NCI-H82 (cell line): ENCODE data around the gene SCNN1B.
"Not testable (repeated sequence)": the region's sequence is repeated elsewhere in the genome, so short reads cannot be mapped to it uniquely, and the experiment has no call there.

Experiments
- DNase-seq: peaks from one replicate; lab custom pipeline; 2025; lab: John Stamatoyannopoulos, UW

SCNN1B gene

DNA sequence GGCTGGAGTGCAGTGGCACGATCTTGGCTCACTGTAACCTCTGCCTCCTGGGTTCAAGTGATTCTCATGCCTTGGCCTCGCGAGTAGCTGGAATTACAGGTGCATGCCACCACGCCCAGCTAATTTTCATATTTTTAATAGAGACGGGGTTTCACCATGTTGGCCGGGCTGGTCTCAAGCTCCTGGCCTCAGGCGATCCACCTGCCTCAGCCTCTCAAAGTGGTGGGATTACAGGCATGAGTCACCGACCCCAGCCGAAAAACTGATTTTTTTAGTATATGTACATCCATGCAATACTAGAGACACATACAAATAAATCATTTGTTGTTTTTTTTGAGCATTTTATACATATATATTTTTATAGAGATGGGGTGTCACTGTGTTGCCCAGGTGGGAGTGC is 79.6 kb downstream of the SCNN1B start:
- not testable (repeated sequence) for DNase-seq

DNA sequence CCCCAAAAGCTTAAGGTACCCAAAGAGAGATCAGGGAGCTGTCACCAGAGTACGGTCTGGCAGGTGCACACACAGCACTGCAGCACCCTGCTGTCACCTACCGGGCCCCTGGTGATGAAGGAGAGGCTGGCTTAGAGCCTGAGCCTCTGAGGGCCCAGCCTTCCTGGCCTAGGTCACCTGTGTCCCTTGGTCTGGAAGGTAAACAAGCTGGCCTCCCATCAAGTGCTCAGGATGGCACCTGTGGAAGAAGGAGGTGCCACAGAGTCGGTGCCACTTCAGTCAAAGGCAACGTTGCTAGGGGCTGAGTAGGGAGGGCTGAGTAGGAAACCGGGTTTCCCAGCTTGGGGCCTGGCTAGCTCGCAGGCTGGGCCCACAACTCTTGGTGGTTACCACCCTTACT is 80.2 kb downstream of the SCNN1B start:
- DNase-seq, result no peak

DNA sequence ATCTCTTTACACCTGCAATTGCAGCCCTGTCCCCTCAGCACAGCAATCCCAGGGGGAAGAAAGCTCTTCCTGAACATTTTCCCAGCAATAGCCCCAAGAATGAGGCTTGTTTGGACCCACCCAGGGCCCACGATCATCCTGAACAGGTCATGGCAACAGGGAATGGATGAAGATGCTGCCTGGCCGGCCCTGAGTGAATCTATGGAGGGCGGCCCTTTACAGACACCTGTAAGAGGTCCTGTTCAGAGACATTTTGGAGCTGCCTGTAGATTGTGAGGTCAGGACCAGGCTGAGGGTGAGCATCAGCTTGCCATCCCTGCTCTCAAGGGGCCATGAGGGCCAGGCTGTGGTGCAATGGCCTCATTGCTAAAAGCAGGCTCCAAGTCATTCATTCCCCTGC is 81.8 kb downstream of the SCNN1B start:
- no peak for DNase-seq

DNA sequence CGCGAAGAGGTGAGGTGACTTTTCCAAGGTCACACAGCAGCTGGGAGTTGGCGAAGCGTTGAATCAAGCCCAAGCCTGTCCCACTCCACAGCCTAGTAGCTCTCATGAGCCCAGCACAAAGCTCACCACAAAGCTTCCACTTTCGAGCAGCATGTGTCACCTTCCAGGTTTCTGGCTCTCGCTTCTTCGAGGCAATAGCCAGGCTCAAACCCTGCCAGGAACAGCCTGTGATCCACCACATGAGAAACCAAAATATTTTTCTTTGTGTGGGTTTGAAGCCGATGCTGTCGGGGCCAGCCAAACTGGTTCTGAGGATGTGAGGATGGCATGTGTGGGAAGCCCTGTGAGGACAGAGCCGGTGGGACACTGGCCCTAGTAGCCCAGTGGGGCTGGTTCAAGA is 82.8 kb downstream of the SCNN1B start:
- DNase-seq, result no peak

DNA sequence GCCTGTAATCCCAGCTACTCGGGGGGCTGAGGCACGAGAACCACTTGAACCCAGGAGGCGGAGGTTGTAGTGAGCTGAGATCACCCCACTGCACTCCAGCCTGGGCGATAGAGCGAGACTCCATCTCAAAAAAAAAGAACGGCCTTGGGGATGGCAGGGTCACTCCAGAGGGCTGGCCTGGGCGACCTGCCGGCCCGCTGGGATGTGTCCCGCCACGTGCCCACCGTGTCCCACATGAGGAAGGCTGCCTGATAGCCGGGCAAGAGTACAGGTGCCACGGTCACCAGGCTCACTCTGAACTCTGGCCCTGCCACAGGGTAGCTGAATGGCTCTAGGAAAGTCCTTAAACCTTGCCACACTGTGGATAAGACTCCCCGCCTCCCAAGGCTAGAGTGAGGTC is 83.3 kb downstream of the SCNN1B start:
- no peak for DNase-seq

DNA sequence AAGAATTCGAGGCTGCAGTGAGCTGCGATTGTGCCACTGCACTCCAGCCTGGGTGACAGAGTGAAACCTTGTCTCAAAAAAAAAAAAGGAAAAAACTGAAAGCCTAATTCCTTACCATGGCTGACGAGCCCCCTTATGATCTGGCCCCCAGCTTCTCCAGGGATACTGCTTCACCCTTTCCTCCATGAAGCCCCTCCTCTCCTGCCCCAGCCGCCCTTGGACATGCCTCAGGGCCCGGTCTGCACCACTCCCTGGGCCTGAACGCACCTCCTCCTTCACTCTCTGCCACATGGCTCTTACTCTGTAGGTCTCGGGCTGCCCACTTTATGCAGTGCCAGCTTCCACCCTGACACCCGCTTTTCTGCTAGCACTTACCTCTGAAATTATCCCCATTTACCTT is 85.6 kb downstream of the SCNN1B start:
- no peak for DNase-seq

DNA sequence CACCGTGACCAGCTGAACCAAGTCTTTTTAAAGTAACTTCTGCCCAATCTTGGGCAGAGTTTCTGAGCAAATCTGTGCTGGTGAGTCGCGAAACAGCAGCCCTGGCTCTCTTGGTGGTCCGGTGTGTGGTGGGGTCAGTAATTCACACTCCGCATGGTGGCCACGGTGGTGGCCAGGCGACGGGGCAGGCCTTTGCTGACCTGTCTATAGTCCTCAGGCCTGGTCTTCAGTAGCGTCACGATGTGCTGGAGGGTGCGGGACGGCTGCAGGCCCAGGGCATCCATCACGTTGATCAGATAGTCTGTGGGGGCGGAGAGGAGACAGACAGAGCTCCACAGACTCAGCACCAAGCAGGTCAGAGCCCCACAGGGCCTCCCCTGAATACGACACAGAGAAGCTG is 86.7 kb downstream of the SCNN1B start:
- DNase-seq, result no peak

DNA sequence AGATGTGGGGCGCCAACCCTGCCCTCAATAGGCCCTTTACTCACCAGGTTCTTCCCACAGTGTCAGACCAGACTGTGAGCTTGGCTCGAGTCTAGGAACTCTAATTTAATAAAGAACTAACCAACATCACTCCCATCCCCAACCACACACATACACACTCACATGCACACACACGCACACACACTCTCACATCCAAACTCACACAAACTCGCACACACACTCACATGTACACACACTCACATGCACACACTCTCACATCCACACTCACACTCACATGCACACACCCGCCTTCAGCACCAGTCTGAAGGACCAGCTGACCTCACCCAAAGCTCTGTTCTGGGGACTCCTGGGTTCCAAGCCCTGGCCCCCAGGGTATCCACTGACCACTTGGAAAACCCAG is 87.1 kb downstream of the SCNN1B start:
- DNase-seq, result no peak

DNA sequence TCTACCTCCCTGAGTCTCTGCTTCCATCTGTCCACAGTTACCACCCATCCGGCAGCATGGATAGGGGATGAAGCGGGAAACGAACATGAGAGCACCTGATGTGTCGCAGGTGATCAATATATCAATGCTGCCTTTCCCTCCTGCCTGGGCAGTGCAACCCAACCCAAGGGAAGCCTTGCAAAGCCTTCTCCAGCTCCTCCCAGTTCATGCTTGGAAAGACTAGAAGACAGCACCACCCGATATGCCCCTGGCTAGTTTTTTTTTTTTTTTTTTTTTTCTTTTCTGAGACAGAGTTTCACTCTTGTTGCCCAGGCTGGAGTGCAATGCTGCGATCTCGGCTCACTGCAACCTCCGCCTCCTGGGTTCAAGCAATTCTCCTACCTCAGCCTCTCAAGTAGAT is 87.8 kb downstream of the SCNN1B start:
- DNase-seq, result not testable (repeated sequence)

DNA sequence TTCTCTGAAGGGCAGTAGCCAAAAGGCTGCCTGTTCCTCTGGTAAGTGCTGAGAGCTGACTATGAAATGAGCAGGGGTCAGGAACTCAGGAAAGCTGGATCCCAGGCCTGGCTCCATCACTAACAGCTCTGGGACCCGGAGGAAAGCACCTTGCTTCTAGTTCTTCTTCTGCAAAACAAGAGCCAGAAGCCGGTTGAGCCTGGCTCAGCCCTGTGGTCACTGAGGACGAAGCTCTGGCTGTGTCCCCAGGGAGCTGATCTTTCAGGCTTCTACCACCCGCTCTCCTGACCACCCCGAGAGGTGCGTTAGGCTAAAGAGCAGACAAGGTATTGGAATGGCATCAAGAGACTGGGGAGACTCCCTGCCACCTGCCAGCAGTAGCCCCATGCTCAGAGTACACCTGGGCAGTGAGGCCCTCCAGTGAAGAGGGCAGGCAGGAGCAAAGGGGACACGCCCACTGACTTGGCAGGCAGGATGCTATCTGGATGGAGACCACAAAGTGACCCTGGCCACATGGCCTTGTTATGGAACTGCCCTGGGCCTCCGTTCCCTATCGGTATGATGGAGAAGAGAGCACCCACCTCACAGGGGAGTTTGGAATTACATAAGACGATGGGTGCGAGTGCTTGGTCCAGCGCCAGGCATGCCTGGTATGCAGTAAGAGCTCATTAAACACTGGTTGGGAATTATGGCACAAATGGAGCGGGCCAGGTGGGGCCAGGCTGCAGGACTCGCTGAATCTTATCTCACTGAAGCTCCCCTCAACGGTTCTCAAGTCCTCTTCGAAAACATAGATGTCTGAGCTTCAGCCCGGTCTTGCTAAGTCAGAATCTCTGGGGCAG is 89.5 kb downstream of the SCNN1B start:
- DNase-seq, result no peak

DNA sequence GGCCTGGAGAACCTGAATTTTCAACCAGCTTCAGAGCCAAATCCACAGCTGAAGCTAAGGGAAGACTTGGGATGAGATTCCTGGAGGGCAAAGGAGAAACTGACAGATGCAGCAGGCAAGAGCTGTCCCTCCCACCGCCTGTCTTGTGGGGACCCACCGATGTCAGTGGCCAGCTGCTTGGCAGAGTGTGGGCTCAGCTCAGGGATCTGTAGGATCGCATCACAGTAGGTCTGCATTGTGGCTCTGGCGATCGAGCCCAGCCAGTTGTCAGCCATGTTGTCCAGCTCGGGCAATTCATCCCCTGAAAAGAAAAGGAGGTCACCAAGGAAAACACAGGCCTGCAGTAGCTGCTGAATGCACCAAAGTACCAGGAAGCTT is 90.1 kb downstream of the SCNN1B start:
- no peak for DNase-seq

DNA sequence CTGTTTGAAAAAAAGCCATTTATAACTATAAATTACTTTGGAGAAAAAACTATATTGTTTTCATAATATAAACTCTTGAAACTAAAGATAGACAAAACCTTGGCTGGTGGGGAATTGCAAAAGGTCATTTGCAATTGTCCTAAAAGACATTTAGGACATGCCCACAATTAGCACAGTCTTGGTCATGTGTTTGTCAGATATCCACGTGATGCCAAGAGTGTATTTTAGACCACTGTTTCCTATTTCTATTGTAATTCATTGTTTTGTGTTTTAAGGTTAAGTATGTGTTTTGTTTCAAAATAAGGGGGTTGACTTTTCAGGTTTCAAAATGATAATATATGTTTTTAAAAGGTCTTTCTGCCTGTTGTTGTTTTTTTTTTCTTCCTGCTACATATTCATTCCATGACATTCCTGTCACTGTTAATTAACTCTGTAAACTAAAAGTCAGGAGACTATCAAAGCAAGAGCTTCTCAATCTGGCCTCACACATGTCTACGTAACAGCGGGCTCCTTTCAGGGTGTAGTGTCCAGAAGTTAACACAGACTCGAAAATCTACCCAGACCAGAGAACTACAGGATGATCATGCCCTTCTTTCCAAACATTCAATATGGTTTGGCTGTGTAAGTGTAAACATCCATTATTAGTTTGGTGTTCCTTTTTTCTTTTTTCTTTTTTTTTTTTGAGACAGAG is 92.2 kb downstream of the SCNN1B start:
- no peak for DNase-seq

DNA sequence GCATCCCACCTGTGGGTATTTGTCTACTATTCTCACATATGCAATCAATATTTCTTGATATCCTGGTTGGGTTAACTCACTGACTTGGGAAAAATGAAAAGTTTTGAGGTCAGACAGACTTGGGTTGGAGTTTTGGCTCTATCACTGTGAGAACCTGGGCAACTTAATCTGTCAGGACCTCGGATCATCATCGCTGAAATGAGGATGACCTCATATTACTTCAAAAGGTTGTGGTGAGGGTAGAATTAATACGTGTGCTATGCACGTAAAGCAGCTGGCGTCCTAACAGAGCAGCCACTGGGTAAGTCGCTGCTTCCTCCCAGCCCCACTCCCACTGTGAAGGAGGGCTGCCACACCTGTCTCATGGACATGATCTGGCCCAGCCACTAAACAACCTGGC is 93.6 kb downstream of the SCNN1B start:
- no peak for DNase-seq

DNA sequence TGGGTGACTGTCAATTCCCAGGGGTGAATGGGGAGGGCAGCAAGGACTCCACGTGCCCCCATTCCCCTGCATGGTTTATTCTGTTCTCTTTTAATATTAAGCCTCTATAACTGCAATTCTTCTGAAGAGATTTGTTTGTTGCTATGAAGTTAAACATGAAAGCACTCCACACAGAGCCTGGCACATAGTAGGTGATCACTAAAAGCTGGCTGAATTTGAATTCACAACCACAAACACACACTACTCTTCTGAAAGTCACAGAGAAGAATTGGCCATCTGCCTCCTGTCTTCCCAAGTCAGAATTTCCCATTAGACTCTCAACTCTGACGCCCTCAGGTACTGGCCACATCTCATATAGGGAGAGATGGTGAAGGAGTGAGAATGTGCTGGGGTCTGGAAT is 95.4 kb downstream of the SCNN1B start:
- no peak for DNase-seq

DNA sequence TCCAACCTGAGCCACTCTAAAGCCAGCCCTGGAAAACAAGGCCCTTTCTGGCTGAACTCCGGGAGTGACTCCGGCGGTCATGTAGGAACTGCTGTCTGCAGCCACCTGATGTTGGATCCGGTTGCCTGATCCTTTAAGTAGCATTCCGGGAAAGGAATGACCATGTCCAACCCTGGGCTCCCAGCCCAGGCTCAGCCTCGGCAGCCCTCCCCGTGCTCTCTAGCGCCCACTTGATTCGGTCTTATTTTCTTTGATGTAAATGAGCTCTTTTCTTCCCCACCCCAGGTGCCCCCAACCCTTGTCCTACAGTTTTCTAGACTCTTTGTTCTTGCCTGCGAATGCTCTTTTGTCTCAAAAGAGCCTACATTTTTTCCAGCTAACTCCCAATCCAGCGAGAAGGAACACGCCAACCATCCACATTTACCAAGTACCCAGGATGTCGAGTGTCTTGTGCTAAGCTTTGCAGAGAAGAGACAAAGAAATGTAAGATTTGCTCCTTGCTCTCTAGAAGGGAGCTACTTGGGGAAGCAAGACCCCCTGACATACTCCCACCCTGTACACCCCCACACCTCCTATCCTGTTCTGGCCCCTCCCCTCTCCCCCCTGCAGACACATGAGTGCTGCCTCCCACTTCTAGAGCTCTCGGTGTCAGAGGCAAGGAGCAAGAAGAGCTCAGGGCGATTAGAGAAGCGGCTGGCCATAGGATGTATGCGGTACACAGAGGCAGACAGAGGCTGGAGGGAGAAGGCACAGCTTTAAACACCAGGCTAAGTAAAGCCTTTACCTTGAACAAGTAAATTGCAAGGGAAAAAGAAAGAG is 97.1 kb downstream of the SCNN1B start:
- peak; percentile 76 for DNase-seq

DNA sequence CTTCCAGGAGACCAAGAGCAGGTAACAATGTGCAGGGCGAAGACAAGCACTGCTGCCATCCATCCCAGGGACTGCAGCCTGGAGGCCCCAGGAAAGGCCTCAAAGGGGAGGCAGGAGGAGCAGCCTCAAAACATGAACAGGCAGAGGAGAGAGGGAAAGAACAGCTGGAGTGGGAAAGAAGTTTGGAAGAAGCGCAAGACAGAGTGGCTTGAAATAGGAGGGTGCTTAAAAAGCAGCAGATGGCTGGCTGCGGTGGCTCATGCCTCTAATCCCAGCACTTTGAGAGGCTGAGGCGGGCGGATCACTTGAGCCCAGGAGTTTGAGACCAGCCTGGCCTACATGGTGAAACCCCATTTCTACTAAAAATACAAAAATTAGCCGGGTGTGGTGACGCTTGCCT is 98.3 kb downstream of the SCNN1B start:
- DNase-seq, result peak; percentile 89

DNA sequence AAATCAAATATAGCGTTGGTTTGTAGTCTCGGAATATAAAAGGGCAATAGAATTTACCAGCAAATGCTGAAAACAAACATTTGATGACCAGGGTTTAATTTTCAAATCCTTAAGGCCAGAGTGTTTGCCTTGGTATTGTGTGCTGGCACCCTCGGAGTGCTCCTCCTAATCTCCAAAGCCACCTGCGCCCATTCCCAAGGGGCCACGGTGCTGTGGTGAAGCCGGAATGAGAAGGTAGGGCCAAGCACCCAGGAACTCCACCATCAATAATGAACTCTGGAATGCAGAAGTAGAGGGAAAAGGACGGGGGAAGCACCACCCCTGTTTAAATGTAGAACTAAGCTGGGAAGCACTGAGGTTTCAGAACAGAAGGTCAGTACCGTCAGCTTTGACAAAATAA is 99.0 kb downstream of the SCNN1B start:
- DNase-seq, result peak; percentile 73

DNA sequence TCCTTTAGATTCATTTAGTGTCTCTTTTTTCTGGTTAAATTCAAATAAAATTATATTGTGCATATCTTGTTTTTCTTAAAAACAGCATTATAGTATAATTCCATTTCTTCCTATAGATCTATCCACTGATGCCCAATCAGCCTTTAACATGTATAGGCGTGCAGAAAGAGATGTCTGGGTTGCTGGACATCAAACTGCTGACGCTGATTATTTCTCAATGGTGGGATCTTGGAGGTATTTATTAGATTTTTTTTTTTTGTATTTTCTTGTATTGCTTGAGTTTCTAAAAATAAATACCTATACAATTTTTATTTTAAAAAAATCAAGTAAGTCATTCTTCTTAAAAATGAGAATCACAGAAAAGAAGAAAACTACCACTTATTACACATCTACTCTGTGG is 100.0 kb downstream of the SCNN1B start:
- no peak for DNase-seq

DNA sequence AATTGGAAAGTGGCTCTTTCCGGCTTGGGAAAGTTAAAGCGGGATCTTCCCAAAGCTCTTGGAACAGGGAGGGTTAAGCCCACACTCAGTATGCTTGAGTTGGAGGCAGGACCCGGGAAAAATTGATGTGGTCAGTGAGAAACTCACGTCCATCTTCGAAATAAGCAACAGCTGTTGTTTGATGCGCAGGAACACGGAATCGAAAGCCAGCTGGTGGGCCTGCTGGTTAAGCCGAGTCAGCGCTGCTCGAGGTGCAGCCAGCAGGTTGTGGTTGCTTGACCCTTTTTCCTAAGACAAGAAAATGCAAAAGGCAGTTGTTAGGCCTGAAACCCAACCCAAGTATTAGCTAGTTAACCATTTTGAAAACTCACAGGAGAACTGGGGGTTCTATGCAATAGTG is 101.4 kb downstream of the SCNN1B start:
- DNase-seq, result peak; percentile 86

DNA sequence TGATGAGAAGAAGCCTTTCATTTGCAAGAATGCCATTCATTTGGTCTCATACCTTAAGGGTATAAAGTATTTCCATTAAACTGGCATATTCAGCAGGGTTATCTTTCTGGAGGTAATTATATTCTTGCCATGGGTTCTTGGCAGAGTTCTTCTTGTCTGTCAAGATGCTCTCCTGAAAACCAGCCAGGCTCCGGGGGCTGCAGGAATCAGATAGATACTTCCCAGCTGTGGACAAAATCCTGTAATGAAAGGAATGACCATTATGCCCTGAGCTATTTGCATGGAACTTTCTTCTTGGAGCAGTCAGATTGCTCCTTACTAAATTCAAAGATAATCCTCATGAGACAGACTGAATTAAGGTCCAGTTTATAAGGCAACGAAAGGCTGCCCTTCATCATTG is 103.9 kb downstream of the SCNN1B start:
- no peak for DNase-seq

DNA sequence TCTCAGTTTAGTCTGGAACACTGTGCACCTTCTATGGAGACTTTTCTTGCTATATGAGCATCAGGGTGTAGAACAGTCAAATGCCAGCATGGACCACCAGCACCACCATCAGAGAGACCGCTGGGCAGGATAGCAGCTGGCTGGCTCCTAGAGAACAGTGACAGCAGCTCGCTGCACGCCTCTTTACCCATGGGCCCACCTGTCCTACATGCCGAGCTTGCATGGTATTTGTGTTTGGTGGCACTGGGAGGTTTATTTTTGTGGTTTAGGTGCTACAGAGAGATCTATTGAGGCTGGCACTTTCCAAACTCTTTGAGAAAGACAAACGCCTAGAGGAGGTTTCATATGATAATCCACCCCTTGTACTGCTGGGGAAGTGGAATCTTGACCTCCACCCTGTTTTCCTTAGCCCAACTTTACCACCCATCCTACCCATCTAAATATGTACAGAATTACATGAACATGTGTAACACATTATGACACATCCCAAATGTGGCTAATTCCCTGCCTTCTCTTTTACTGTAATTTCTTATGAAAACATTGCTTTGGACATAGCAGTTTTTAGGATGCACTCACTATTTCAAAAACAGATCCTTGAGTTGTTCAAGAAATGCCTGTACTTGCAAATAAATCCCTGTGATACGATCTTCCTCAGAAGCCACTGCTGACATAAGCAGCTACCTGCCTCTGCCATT is 104.6 kb downstream of the SCNN1B start:
- no peak for DNase-seq

DNA sequence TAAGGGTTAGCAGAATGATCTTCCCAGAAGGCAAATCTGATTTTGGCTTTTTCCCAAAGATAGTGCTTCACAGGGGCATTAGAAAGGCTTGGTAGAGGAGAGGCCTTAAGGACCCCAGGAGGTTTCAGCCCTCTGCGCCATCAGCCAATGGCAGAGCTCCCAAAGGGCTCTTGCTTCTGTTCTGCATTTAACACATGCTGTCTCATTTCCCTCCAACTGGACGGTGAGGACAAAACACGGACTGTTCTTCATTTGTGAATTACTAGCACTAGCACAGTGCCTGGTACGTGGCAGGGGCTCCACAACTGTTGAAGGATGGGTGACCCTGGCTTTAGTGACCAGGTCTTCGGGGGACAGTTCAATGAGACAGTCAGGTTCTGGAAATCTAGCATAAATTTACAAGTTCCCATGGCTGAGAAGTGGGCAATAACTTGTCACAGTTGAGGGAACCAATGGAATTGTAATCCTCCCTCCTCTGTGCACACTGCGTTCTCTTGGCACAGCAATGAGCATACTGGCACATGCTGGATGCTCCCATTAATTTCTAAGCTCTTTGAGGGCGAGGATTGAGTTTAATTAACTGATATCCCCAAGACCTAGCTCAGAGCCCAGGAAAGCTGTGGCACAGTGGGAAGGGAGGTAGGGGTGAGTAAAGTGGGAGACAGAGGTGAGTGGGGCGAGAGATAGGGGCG is 105.5 kb downstream of the SCNN1B start:
- no peak for DNase-seq
